ENCODE results near the gene EEF2. TPM values are rescaled to one million over a fixed set of nuclear protein-coding genes. Genes with fewer than 3 reads are reported as not detected.

EEF2 gene
- total RNA-seq = 2,721 and 3,305 TPM in 2 replicates

DNA sequence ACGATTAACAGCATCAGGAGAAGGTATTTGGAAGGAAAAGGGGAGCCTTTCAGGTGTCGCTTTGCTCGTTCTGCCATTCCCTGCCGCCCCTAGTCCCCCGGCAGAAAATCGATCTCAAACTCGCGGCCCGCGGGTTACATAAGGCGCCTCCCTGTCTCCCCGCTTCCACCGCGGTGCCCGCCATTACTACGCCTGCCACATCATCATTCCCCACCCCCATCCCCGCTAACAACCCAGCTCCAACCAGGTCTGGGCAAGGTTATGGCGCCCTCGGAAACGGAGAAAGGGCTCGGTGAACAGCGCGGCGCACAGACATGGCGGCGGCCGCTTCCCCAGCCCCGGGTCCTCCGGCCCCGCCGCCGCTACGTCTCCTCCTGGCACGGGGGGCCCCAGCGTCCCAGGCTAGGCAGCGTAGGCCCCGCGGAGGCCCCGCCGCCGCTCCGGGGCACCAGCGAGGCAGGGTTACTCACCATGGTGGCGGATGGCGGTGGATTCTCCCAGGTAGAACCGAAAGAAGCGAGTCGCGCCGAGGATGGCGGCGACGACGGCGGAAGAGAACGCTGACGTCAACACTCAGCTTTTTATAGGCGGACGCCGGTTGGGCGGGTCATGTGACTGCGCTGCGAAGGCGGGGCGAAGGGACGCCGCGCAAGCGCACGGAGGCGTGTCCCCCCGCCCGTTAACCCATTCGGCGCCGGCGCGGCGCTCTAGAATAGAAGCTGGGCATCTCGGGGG is at the start of gene EEF2:
TSS of gene EEF2 (minus strand) at position 556 of the 735 bp plus-strand sequence. CDS start at position 473, 83 bp downstream.

DNA sequence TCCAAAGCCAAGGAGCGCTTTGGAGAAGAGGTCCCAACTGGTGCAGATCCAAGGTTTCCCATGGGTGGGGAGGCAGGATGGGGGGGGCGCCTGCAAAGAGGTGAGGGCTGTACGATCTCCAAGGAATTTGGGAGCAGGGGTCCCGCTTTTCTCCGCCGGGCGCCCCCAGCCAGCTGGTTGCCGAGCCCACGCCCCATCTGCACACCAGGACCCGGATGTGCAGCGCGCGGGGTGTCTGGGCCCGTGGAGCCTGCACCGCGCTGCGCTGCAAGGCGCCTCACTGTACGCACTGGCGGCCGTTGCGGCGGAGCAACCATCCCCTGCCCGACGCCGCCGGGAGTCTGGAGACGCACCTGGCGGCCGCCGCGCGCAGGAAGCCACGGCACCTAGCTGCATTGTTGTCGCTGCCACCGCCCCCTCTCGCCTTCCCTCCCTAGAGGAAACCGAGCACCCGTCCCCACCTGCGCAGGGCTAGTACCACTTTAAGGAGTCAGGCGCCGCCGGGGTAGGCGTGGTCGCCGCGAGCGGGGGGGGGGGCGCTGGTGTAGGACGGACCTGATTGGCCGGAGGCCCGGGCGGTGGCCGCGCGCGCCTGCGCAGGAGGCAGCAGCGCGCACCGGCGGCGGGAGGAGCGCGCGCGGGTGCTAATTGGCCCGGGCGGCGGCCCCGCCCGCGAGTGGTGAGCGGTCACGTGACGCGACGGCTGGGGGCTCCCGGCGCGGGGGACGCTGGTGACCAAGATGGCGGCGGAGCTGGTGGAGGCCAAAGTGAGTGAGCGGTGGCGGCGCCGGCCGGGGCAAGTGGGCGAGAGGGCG is 22.0 kb upstream of the EEF2 start, which contains the start of gene PIAS4:
TSS of gene PIAS4 (plus strand) at position 716 of the 815 bp plus-strand sequence. CDS start at position 741, 25 bp downstream.

DNA sequence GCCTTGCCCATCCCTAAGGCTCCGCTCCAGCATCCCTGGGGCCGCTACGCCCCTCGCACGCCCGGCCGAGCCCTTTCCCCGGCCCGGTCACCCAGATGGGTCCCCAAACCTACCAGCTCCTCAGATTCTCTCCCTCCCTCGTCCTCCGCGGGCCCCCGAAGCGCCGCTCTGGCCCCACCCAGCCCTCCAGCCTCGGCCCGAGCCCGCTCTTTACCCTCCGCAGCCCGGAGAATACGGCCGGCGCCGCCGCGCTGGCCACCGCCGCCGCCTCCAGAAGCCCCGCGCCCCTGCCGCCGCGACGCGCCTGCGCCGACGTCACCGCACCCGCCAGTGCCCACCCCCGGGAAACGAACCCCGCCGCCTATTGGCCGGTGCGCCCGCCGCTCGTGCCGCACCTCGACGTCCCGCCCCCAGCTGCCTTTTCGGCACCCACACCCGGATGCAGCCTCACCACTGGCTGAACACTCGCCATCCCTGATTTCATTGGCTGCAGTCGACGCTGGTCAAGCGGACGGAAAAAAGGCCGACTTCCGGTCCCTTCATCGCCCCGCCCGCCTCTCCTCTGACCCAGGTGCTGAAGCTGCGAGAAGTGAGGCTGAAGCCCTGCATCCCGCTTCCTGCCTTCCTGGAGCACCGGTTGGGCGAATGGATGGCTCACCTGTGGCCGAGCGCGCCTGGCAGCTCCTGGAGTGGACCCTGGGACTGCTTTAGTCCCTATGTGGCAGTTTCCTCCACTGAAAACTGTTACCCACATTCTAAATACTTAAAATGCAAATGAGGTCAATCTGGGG is 14.3 kb downstream of the EEF2 start, which contains the start of gene DAPK3:
TSS of gene DAPK3 (minus strand) at position 292 of the 791 bp plus-strand sequence. CDS start 1,364 bp downstream, outside the sequence.

DNA sequence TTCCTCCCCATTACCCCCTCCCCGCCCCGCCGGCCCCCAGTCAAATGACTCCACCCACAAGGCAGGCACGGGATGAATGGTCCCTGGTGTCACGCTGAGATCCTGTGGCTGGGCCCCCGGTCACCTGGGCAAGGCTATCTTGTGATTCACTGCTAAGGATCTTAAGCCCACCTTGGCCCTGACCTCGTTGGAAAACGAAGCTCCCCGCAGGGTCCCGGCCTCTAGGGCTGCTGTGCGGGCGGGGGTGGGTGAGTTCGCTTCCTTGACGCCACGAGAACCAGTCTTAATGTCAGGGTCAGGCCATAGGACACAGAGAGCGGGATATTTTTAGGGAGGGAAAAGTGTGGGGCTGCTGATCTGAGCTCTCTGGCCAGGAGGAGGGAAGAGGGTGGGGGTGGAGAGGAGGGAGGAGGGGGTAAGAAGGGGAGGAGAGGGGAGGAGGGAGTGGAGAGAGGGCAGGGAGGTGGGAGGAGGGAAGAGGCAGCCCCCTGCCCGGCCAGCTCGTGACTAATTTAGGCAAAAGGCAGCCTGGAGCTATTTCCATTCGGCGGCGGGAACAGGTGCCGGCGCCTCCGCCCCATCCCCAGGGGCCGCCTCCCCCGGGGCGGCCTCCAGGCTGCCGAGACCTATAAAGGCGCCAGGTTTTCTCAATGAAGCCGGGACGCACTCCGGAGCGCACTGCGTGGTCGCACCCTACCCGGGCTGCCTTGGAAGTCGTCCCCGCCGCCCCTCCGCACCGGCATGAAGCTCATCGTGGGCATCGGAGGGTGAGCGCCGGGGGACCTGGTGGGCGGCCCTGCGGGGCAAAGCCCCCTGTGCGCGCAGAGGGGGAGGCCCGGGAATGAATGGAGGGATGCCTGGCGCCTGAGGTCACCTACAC is 52.1 kb downstream of the EEF2 start, which contains the start of gene NMRK2:
TSS of gene NMRK2 (plus strand) at position 139 of the 880 bp plus-strand sequence. CDS start at position 742, 603 bp downstream.

Other genes starting within 250 kb of the EEF2 start
- 22.9 and 23.8 TPM in 2 replicates for gene APBA3, start 223.8 kb downstream of the EEF2 start, total RNA-seq
- 15.3 and 68.4 TPM in 2 replicates for gene MRPL54, start 222.8 kb downstream of the EEF2 start, total RNA-seq
- not detected in 2 replicates for gene RAX2, start 213.2 kb downstream of the EEF2 start, total RNA-seq
- under 0.01 and 0.57 TPM in 2 replicates for gene MATK, start 199.1 kb downstream of the EEF2 start, total RNA-seq
- gene ZFR2, start 116.4 kb downstream of the EEF2 start, total RNA-seq = not detected in 2 replicates
- gene ATCAY, start 104.8 kb downstream of the EEF2 start, total RNA-seq = not detected in 2 replicates
- not detected in 2 replicates for gene NMRK2, start 52.4 kb downstream of the EEF2 start, total RNA-seq
- 129 and 136 TPM in 2 replicates for gene DAPK3, start 14.4 kb downstream of the EEF2 start, total RNA-seq
- 14.7 and 20.6 TPM in 2 replicates for gene PIAS4, start 22.3 kb upstream of the EEF2 start, total RNA-seq
- 22.2 and 67.0 TPM in 2 replicates for gene ZBTB7A, start 81.4 kb upstream of the EEF2 start, total RNA-seq
- gene MAP2K2, start 138.7 kb upstream of the EEF2 start, total RNA-seq = 141 and 146 TPM in 2 replicates
- not detected in 2 replicates for gene CREB3L3, start 168.2 kb upstream of the EEF2 start, total RNA-seq
- gene SIRT6, start 197.1 kb upstream of the EEF2 start, total RNA-seq = 9.9 and 21.1 TPM in 2 replicates
- 0.34 and 2.5 TPM in 2 replicates for gene ANKRD24, start 197.2 kb upstream of the EEF2 start, total RNA-seq
- gene EBI3, start 244.1 kb upstream of the EEF2 start, total RNA-seq = not detected in 2 replicates